Peyer's patch (tissue), 4 donors: ENCODE data around the gene LCE2B. TPM values are rescaled to one million over a fixed set of nuclear protein-coding genes. Genes with fewer than 3 reads are reported as not detected.

Experiments used
- total RNA-seq, 4 donors: library from RNA; depleted of rRNA; stranded (reverse); fragments of >200 nt; gene quantifications; one replicate each; pipeline ENCODE4 v1.1.0, GENCODE V29; 2016

Gene LCE2B
- total RNA-seq, 4 donors from 2014 or later, result not detected

Other genes with a start within 250 kb of the LCE2B start
- not detected for gene LCE5A, start 175.3 kb upstream of the LCE2B start, total RNA-seq
- gene CRCT1, start 171.6 kb upstream of the LCE2B start, total RNA-seq, result not detected
- not detected for gene LCE3E, start 119.3 kb upstream of the LCE2B start, total RNA-seq
- not detected for gene LCE3D, start 105.6 kb upstream of the LCE2B start, total RNA-seq
- not detected for gene LCE3C, start 85.9 kb upstream of the LCE2B start, total RNA-seq
- not detected for gene LCE3B, start 72.3 kb upstream of the LCE2B start, total RNA-seq
- not detected for gene LCE3A, start 63.0 kb upstream of the LCE2B start, total RNA-seq
- not detected for gene LCE2D, start 22.7 kb upstream of the LCE2B start, total RNA-seq
- gene LCE2C, start 10.8 kb upstream of the LCE2B start, total RNA-seq, result not detected
- not detected for gene LCE2A, start 12.2 kb downstream of the LCE2B start, total RNA-seq
- not detected for gene LCE4A, start 22.0 kb downstream of the LCE2B start, total RNA-seq
- gene KPRP, start 71.9 kb downstream of the LCE2B start, total RNA-seq, result not detected
- gene LCE1F, start 89.0 kb downstream of the LCE2B start, total RNA-seq, result not detected
- gene LCE1E, start 100.1 kb downstream of the LCE2B start, total RNA-seq, result not detected
- gene LCE1D, start 110.6 kb downstream of the LCE2B start, total RNA-seq, result not detected
- gene LCE1C, start 120.5 kb downstream of the LCE2B start, total RNA-seq, result not detected
- not detected for gene LCE1B, start 125.8 kb downstream of the LCE2B start, total RNA-seq
- not detected for gene LCE1A, start 141.3 kb downstream of the LCE2B start, total RNA-seq
- not detected for gene LCE6A, start 156.7 kb downstream of the LCE2B start, total RNA-seq
- gene LCE7A, start 173.9 kb downstream of the LCE2B start, total RNA-seq, result not detected
- not detected for gene SMCP, start 192.2 kb downstream of the LCE2B start, total RNA-seq
- not detected for gene IVL, start 222.4 kb downstream of the LCE2B start, total RNA-seq